Lower leg skin (tissue), 3 donors: Measurements from ENCODE around the gene KRT83.

Experiments
- CTCF ChIP-seq, 3 donors: fragments of 450-650 bp; IDR thresholded peaks; one replicate each; pipeline ENCODE4 v1.5.1; 2016; ENCODE audit warnings: antibody characterized with exemption in 3 of 3, mild to moderate bottlenecking in 3 of 3, moderate library complexity in 2 of 3
- POLR2A ChIP-seq, 2 donors: fragments of 450-650 bp; IDR thresholded peaks; one replicate each; pipeline ENCODE4 v1.6.1; 2016 to 2017; ENCODE audit warnings: antibody characterized with exemption in 2 of 2, mild to moderate bottlenecking in 1 of 2, moderate library complexity in 1 of 2

DNA sequence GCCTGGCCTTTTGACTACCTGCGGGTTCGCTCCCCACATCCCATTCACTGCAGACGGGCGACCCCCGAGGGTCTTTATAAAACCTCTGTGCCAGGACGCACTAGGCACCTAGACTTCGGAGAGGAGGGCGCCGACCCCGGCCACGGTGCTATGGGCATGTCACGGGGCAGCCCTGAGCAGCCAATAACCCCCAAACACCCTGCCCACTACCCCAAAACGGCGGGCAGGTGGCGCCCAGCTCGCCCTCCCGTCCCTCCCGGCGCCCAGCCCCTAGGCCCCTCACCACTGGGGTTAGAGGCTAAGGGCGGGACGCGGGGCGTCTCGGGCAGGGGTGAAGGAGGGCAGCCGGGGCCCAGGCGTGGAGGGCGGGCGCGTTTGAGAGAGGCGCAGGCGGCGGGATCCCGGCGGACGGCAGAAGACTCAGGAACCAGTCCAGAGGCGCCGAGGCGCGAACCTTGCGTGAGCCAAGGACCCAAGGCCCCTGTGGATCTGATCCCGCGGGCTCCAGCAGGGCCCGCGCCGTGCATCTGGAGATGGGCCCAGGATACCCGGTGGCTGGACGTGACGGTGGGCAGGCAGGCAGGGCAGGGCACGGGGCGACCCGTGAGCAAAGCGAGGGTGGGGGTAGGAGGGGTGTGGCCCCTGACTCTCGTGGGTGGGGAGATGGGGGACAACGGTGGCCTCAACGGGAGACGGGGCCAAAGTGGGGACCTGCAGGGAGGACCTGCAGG is 35.0 kb upstream of the KRT83 start:
- no peak for TF ChIP-seq CTCF (IDR thresholded peaks at IDR 0.05)
- TF ChIP-seq POLR2A (IDR thresholded peaks at IDR 0.05) = no peak
